Measurements from ENCODE around the gene ADAP2. TPM values are rescaled to one million over a fixed set of nuclear protein-coding genes. Genes with fewer than 3 reads are reported as not detected.
"Not testable (repeated sequence)": the region's sequence is repeated elsewhere in the genome, so short reads cannot be mapped to it uniquely, and the experiment has no call there.

The ADAP2 gene
- total and polyA plus RNA-seq, 9 donors = 4.7 to 17.6 (median 6.0) TPM

DNA sequence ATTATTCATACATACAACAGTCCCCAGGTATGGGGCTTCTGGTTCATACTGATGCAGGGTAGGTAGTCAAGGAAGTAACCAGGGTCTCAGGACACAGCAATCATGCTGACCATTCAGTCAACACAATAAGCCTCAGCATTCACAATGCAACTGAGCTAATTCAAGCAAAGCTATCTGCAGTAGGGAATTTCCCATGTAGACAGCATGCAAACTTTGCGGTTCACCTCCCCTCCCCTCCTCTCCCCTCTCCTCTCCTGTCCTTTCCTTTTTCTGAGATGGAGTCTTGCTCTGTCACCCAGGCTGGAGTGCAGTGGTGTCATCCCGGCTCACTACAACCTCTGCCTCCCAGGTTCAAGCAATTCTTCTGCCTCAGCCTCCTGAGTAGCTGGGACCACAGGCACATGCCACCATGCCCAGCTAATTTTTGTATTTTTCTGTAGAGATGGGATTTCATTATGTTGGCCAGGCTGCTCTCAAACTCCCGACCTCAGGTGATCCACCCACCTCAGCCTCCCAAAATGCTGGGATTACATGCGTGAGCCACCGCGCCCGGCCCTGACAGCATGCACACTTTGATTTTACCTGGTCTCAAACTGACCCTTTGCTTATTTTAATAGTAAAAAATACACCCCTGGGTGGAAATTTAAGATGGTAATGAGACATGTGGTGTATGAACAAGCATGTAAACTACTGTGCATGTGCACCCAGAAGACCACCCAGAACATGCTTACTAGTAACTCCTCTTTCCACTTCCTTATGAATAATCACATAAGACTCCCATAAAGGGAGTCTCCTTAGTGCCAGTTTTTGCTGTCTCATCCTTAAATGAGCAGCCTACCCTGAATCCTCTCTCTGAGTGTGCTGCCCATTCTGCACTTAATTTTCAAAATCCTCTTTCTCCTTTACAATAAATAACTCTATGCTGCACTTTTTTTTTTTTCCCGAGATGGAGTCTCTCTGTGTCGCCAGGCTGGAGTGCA is 39.8 kb downstream of the ADAP2 start:
- H3K27ac ChIP-seq = no peak overlapping the region

GRCh38 chr17:30964312-30964711 is 42.6 kb downstream of the ADAP2 start:
- H3K36me3 ChIP-seq; intact Hi-C loops (cut with DNase I); H3K9me3 ChIP-seq; DNase-seq; H3K4me3 ChIP-seq; H3K27me3 ChIP-seq; H3K4me1 ChIP-seq (ENCODE audit: insufficient read depth); H3K27ac ChIP-seq: not testable (repeated sequence)
- 89 to 92% (median 92%) methylated on average over 8 of the region's 8 CpGs for WGBS, 3 donors

More for the DNA sequence above, 39.8 kb downstream of the ADAP2 start:
- WGBS, 3 donors = 81 to 85% (median 82%) methylated on average over 9 of the region's 9 CpGs
- Histone ChIP-seq H3K36me3 (no peaks in the 10 kb centered on the region), H3K4me1 (ENCODE audit: insufficient read depth) (no peaks in the 10 kb centered on the region), H3K4me3 (no peak overlapping the region), H3K27me3 (no peaks in the 10 kb centered on the region), H3K9me3 (no peaks in the 10 kb centered on the region)
- no peak for DNase-seq
- intact Hi-C loops (cut with DNase I) = no loop called here
- TF ChIP-seq POLR2A (IDR thresholded peaks at IDR 0.05) (no peak), EP300 (IDR thresholded peaks at IDR 0.05) (no peak)
- TF ChIP-seq, protein P1, sequence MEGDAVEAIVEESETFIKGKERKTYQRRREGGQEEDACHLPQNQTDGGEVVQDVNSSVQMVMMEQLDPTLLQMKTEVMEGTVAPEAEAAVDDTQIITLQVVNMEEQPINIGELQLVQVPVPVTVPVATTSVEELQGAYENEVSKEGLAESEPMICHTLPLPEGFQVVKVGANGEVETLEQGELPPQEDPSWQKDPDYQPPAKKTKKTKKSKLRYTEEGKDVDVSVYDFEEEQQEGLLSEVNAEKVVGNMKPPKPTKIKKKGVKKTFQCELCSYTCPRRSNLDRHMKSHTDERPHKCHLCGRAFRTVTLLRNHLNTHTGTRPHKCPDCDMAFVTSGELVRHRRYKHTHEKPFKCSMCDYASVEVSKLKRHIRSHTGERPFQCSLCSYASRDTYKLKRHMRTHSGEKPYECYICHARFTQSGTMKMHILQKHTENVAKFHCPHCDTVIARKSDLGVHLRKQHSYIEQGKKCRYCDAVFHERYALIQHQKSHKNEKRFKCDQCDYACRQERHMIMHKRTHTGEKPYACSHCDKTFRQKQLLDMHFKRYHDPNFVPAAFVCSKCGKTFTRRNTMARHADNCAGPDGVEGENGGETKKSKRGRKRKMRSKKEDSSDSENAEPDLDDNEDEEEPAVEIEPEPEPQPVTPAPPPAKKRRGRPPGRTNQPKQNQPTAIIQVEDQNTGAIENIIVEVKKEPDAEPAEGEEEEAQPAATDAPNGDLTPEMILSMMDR (IDR thresholded peaks at IDR 0.05) = no peak

GRCh38 chr17:30964876-30965275 is 43.1 kb downstream of the ADAP2 start:
- H3K4me1 ChIP-seq (ENCODE audit: insufficient read depth) = no peaks in the 10 kb centered on the region
- DNase-seq = no peak
- no peaks in the 10 kb centered on the region for H3K36me3 ChIP-seq
- no peaks in the 10 kb centered on the region for H3K27me3 ChIP-seq
- no peak overlapping the region for H3K4me3 ChIP-seq
- WGBS, 3 donors = 74 to 79% (median 76%) methylated on average over 5 of the region's 5 CpGs
- TF ChIP-seq POLR2A (IDR thresholded peaks at IDR 0.05) (no peak), EP300 (IDR thresholded peaks at IDR 0.05) (no peak)
- TF ChIP-seq, protein P1 (IDR thresholded peaks at IDR 0.05) = no peak
- no peaks in the 10 kb centered on the region for H3K9me3 ChIP-seq
- H3K27ac ChIP-seq = no peak overlapping the region
- intact Hi-C loops (cut with DNase I) = no loop called here

- TF ChIP-seq, protein P1 (IDR thresholded peaks at IDR 0.05) = no peak
- no peak for TF ChIP-seq EP300 (IDR thresholded peaks at IDR 0.05)
- H3K9me3 ChIP-seq = no peaks in the 10 kb centered on the region
- H3K27me3 ChIP-seq = no peaks in the 10 kb centered on the region
- no peaks in the 10 kb centered on the region for H3K36me3 ChIP-seq
- no peaks in the 10 kb centered on the region for H3K4me1 ChIP-seq (ENCODE audit: insufficient read depth)
- no peak for DNase-seq
- no peak overlapping the region for H3K4me3 ChIP-seq
- no peak overlapping the region for H3K27ac ChIP-seq
- 79 to 83% (median 81%) methylated on average over 3 of the region's 3 CpGs for WGBS, 3 donors
- intact Hi-C loops (cut with DNase I) = no loop called here
These were observed 43.9 kb downstream of the ADAP2 start for GRCh38 chr17:30965686-30966085.

DNA sequence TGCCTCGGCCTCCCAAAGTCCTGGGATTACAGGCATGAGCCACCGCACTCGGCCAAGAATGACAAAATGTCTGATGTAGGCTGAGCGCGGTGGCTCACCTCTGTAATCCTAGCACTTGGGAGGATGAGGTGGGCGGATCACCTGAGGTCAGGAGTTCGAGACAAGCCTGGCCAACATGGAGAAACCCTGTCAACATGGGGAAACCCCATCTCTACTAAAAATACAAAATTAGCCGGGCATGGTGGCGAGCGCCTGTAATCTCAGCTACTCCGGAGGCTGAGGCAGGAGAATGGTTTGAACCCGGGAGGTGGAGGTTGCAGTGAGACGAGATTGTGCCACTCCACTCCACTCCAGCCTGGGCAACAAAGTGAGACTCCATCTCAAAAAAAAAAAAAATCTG is 46.2 kb downstream of the ADAP2 start:
- H3K4me3 ChIP-seq; H3K4me1 ChIP-seq (ENCODE audit: insufficient read depth); DNase-seq; H3K27ac ChIP-seq; H3K9me3 ChIP-seq; H3K36me3 ChIP-seq; H3K27me3 ChIP-seq; intact Hi-C loops (cut with DNase I): not testable (repeated sequence)
- 93 to 95% (median 94%) methylated on average over 13 of the region's 13 CpGs for WGBS, 3 donors

All from ovary (tissue), 9 donors.